Measurements from ENCODE around the gene CAMK2G.

GRCh38 chr10:73824146-73824725 lies 50.1 kb downstream of the CAMK2G start:
- no peak for TF ChIP-seq POLR2A (IDR thresholded peaks at IDR 0.05)
- no peak for TF ChIP-seq CTCF (IDR thresholded peaks at IDR 0.05)
- no peak for TF ChIP-seq POLR2AphosphoS5 (IDR thresholded peaks at IDR 0.05)
